GM18517 (cell line): ENCODE measurements around the gene FBXO15.

Source experiments
- ATAC-seq: cut with Tn5 transposase; IDR thresholded peaks from one replicate; pipeline ENCODE4 v1.9.1; 2021; ENCODE audit warnings: mild to moderate bottlenecking, moderate library complexity; ENCODE audit not compliant: unreplicated experiment

The FBXO15 gene

DNA sequence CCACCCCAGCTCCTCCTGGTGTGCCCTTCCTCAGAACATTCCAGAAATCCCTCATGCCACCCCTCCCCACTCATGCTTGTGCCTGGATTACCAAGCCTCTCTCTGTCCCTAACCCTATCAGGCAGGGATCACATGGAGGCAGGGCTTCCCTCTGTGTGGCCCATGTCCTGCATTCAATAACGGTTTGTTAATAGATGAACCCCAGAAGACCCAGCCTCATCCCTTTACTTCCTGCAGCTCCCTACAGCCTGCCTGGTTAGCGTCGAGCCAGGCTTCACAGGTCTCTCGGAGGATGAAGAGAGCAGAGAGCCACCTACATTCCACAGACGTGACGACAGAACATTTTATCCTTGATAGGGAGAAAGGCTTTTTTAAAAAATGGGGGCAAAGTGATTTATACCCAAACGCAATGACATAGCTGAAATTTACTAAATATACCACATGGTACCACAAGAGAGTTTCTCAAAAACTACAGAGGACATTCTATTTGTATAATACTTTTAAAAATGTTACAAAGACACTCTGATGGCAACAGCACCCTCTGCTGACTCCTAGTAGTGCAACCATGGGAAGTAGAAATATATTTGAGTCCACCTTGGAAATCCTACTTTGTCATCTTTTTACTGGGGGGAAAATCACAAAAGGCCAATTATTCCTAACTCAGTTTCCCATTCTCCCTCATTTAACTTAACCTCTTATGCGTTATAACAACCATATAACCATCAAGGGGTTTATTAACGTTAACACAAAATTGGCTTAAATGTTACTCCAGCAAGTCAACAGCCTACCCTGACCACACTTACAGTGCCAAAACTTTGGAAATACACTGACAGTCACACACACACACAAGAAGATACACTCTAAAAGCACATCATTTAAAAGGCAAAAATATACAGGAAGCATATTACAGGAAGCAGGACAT is 30.7 kb downstream of the FBXO15 start:
- ATAC-seq, result no peak

DNA sequence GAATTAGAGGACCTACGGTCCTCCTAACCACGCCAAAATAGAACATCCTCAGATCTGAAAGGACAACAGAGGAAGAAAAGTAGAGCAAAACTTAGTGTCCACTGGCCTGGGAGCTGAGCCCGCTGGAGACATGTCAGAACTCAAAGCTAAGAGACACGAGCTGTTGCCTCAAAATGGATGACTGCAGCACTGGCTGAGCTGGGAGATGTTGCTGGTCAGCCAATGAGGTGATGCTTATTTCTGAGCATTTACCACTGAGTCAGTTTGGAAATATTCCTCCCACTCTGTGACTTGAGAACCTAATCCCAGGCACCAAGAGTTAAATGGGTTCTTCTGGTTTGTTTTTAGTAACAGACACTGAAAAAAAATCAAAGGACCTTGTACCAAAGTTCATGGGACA is 32.6 kb downstream of the FBXO15 start:
- ATAC-seq, result no peak

DNA sequence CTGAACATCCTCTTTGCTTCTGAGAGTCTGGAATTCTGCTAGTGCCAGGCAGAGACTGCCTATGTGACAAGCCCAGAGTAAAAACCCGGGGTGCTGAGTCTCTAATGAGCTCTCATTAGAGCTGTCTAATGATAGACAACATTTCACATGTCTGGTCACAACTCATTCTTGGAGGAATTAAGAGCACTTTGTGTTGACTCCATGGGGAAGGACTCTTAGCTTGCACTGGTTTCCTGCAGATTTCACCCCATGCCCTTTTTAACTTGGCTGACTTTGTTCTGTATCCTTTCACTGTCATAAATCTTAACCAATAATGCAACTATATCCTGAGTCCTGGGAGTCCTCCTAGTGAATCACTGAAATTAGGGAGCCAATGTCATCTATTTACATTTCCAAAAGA is 33.5 kb downstream of the FBXO15 start:
- no peak for ATAC-seq

DNA sequence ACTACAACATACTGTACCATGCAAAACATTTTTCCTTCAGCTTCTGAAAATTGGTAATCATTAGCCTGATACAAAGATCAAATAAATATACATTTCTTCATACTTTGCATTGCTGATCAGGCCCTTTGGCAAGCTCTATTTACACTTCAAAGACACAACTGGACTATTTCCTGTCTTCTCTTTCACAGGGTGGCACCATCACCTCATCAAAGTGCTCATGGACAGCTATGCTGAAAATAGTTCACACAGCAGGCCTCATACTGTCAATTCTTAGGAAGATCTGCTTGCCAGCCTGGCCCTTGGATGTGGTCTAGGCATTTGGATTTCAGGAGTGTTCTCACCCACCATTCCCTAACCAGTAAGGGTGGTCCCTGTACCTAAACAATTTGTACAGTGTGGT is 33.9 kb downstream of the FBXO15 start:
- ATAC-seq, result no peak

DNA sequence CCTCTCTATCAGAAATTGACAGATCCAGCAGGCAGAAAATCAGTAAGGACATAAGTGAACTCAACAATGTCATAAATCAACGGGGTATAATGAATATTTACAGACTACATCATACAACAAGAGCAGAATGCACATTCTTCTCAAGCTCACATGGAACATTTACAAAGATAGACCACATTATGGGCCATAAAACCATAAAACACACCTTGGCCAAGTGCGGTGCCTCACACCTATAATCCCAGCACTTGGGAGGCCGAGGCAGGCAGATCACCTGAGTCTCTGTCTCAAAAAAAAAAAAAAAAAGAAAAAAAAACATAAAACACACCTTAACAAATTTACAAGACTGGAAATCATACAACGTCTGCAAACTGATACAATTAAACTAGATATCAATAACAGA is 36.7 kb downstream of the FBXO15 start:
- ATAC-seq, result no peak

DNA sequence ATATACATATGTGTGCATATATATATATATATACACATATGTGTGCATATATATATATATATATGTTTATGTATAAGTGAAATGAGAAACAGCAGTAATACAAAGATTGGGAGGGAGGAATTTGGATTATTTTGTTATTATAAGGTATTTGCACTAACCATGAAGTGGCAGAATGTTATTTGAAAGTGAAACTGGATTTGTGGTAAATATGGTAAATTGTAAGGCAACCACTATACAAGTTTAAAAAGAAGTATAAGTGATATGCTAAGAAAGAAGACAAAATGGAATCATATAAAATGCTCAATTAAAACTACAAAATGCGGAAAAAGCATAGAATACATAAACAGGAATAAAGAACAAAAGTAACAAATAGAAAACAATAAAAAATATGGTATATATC is 37.5 kb downstream of the FBXO15 start:
- no peak for ATAC-seq

DNA sequence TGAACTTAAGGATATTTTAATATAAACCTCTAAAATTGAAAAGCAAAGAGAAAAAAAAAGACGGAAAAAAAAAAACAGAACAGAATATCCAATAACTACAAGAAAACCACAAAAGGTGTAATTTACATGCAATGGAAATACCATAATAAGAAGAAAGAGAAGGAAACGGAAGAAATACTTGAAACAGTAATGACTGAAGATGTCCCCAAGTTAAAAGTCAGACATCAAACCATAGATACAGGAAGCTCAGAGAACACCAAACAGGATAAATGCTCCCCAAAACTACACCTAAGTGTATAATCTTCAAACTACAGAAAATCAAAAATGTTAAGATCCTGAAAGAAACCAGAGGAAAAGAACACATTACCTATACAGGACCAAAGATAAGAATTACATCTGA is 39.2 kb downstream of the FBXO15 start:
- no peak for ATAC-seq

DNA sequence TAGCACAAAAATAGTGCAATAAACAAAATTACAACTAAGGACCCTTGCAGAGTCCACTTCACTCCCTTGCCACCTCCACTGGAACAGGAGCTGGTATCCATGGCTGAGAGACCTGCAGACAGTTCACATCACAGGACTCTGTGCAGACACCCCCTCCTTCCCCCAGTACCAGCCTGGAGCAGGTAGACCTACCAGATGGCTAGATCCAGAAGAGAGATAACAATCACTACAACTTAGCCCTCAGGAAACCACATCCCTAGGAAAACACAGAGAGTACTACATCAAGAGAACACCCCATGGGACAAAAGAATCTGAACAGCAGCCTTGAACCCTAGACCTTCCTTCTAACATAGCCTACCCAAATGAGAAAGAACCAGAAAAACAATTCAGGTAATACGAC is 49.8 kb downstream of the FBXO15 start:
- ATAC-seq, result no peak

DNA sequence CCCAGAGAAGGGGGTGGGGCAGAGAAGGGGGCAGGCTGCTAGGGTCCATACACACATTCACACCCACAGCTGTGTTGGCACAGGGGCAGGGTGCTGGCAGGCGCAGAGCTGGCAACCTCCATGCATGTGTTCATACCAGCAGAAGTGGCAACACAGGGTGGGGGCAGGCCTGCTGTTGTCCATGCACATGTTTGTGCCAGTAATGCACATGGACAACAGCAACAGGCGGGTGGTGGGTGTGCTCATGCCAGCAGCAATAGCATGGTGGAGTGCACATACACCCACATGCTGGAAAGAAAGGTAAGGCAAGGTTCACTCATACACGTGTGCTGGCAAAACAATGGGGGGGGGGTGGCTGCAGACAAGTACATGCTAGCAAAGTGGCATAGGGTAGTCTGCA is 54.7 kb downstream of the FBXO15 start:
- ATAC-seq, result no peak

DNA sequence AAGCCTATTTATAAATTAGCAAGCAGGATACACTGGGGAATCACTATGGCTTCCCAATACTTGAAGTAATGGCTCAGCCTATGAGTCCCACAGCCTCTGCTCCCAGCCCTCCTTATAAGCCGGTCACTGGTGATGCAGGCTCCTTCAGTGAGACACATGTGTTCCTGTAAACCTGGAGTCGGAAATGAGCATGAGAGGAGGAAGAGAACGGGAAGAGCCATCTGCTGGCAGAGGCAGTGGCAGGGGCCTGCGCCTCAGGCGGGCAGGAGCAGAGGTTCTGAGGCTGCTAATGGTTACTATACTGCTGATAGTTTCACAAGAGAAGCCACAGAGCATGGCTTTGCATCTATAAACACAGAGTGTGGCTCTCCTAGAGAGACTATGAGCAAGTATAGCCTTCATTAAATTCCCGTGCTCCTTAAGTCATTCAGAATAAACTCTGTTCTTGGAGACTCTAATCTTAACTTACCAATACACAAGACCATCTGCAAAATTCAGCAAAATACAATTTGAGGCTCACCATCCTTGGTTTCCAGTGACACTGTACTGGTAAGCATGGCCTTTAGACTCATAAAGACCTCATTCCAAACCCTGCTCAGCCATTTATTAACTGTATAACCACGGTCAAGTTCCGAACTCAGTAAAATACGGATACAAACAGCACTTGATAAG is 63.3 kb downstream of the FBXO15 start:
- ATAC-seq, result no peak

DNA sequence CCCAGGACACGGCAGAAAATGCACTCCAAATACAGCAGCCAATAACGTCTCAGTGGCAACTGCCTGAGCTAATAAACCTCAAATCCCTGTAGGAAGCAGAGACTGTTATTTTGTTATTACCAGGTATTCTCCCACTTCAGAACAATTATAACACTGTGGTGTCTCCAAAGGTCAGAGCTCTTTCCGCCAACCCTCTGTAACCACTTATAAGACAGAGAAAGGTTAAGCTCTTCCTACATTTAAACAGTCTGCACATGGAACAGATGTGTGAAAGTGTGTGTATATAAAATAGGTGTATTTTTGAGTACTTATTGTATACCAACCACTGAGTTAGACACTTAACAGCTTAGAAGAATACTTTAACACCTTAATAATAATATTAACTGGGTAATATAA is 64.1 kb downstream of the FBXO15 start:
- no peak for ATAC-seq

DNA sequence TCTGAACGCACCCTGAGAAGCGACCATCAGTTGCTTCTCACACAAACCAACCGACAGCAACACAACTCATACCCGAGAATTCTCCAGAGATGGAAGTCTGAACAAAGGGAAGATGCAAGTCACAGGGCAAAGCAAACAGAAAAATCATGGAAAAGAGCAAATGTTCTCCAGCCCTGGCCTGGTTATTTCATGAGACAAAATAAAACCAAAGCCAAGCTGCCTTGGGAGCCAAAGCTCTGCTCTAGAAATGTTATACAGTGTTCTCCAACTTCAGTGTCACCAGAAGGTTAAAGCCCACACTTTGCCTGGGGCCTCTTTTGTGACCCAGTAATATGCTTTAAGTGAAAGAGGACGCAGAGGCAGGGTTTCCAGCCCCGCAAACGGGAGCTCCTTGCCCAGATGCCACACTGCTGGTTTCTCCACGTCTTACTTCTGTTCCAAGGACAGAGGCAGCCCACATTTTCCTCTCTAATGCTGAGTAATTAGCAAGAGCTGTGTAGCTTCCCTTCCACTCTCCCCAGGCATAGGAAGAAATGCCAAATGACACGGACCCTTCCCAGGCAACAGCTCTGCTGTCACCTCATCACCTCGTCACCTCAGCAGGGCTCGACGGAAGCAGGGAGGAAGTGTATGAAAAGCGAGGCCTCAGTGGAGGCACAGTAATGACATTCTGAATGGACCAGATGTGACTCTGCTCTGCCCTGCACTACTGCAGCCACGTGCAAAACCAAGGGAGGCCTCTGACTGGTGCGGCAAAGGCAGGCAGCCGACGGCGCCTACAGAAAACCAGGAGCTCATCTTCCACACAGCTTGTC is 64.7 kb downstream of the FBXO15 start:
- ATAC-seq, result no peak

DNA sequence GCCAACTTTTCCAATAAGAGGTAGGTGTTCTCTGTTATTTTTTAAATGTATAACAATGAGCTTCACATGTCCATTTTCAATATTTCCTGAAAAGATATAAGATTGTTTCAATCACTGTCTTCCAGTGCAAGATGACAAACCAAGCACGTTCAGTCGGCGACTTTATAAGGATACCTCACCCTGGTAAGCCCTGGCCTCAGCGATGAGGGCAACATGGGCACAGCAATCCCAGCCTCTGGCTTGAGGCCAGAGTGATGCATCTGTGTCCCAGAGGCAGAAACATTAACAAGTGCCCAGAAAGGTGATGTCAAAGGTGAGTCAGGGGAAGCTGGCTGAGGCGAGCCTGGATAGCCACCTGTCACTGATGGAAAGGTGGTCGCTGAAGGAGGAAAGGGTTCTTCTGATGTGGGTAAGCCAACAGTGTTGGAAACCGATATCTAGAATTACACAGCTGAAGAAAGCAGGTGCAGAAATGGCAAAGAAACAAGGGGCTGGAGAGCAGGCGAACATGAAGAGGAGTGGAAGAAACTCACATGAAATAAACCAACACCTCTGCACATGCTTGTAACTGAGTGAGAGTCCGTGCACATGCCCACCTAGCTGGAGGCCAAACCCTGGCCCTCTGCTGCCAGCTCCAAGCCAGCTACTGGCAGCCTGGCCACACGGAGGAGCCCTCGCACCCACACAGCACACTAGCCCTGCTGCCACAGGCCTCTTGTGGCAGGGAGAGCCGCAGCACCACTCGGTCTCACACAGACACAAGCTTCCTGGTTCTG is 65.5 kb downstream of the FBXO15 start:
- ATAC-seq, result peak; percentile 87

DNA sequence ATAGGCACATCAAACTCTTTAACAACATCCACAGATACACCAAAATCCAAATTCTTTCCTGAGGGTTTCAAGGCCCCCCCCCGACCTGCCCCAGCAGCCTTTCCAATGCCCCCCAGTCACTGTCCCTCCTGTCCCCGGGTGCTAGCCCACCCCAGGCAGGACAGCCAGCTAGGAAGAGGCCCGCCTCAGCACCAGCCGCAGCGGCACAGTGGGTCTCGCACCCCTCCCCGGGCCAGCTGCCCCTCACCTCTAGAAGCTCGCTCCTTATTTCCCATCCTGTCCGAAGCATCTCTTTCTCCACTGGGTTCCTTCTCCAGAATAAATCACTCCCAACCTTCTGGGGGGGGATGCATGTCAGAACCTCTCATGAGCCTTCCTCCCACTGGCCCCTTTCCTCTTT is 69.4 kb downstream of the FBXO15 start:
- no peak for ATAC-seq

DNA sequence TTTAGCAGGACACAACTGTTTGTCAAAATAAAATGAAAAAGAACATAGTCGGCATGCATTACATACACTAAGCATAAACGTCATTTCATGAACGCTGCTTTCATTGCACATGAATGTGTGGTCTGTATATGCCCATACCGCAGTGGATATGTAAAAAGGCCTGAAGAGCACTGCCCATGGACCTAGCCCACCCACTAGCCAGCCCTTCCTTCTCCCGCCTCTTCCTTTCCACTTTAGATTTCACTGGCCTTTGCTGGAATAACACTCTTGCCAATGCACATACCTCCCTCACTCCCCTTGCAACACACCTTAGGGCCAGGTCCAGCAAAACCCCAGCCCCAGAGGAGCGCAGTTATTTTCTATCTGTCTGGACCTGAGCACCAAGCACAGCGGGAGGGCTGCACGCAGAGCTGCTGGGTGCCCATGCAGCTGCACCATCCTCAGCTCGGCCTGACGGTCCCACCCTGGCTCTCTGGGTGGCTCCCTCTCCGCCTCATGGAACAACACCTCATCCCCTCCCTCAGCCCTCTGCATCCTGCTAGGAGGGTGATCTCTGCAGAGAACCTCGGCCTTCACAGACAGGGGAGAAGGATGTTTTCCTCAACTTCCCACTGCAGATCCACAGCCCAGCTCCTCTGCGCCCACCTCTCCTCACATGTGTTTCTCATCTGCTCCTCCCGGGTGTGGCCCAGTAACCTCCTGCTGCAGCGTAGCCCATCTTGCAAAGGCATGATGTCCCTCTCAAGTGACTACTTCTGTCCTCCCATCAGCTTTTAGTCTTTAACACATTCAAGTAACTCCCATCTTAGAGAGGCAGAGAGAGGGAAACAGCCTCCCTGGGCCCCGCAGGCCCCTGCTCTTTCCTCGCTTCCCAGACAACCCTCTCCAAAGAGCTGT is 72.7 kb downstream of the FBXO15 start:
- no peak for ATAC-seq

DNA sequence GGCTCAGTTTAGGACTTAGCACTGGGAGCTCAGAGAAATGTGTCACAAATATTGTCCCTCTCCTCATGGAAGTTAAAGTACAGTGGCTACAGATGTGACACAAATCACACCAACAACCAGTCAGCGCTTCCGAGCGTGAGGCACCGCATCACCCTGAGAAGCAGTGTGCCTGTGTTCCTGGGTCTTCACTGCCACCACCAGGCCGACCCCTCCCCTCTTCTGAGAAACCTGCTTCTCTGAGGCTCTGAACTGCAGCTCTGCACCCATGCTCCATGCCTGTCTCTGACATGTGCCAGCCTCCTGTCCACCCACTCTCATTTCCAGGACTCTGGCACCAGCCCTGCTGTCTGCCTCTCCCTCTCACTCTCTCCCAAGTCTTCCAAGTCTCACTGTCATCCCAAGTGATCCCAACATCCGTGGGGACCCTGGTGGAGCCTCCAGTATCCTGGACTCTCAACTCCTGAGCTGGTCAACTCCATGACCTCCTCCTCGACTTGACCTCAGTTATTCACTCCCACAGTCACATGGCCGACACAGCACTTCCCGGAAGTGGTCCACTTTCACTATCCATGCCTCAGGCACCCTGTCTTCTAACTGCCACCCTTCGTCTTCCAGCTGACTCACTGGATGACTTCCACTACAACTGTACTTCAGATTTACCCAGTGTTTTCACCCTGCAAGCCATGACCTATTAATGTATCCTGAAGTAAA is 73.5 kb downstream of the FBXO15 start:
- no peak for ATAC-seq

DNA sequence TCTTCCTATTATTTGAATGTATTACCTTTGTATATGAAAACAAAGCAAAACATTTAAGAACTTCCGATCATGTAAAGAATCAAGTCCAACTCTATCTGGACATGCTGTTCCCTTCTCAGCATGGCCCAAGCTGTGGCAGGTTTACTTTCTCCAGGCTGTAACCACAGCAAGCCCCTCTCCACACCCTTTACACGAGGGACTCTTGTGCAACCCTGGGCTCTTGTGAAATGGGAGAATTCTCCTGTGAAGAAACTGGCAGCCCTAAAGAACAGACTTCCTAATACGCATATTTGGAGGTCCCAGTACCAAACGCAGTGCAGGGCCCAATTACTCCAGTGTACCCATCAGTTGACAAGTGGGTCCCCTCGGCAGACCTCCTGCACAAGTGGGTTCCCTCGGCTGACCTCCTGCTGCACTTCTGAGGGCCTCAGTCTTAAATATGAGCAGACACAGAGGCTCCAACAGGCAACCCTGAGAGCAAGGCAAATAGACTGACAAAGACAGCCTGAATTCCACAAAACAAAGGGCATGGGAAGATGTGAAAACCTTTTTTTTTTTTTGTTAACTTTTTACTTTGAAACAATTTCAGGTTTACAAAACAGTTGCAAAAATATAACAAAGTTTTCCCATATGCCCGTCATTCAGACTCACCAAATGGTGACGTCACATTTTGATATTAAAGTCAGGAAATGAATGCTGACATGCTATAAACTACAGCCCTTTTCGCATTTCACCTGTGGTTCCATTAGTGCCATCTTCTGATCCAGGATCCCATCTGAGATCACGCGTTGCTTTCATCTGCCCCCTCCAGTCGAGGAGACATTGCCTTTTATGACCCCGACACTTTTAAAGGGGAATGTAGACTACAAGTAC is 78.2 kb downstream of the FBXO15 start:
- no peak for ATAC-seq

DNA sequence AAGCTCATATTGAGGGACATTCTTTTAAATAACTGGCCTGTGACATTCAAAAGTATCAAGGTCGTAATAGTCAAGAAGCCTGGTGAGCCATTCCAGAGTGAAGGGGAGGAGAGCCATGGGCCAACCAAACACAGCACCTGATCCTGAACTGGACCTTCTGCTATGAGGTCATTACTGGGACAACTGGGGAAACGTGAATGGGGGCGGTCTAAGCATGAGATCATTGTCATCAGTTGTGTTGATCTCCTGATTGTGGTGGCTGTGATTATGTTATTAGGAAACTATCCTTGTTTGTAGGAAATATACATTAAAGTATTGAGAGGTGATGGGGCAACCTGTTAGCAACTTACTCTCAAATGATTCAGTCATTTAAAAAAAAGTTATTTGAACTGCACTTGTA is 79.3 kb downstream of the FBXO15 start:
- no peak for ATAC-seq
